ENCODE data around the gene ADPRH.

GRCh38 chr3:119624002-119624720 is 44.9 kb downstream of the ADPRH start:
- no peak for TF ChIP-seq JUND (IDR thresholded peaks at IDR 0.05)
- no peak for TF ChIP-seq CTCF (IDR thresholded peaks at IDR 0.05 in 2 of 3, conservative IDR thresholded peaks at IDR 0.05 in 1 of 3; ENCODE audit: borderline replicate concordance in 1 of 3, insufficient read depth in 1 of 3, low read depth in 2 of 3, low read length in 2 of 3)
- TF ChIP-seq MAX (IDR thresholded peaks at IDR 0.05) = no peak
- TF ChIP-seq POLR2A (IDR thresholded peaks at IDR 0.05; ENCODE audit: borderline replicate concordance, extremely low read depth, insufficient read depth, insufficient read length) = no peak
- TF ChIP-seq EGR1 (IDR thresholded peaks at IDR 0.05; ENCODE audit: low read depth) = no peak
- TF ChIP-seq EZH2phosphoT487 (IDR thresholded peaks at IDR 0.05; ENCODE audit: borderline replicate concordance) = no peak

All from HCT116 (cell line).